H1 (cell line): ENCODE data around the gene PCID2. TPM values are rescaled to one million over a fixed set of nuclear protein-coding genes. Genes with fewer than 3 reads are reported as not detected.

Experiments
- HDAC2 ChIP-seq, 2 experiments: fragments of 300-600 bp in 1 of 2; sonication (generic) in 1 of 2; IDR thresholded peaks; 2 replicates each; pipeline ENCODE4 v1.6.1; 2011 to 2012; ENCODE audit warnings: low read depth in 2 of 2, low read length in 2 of 2, mild to moderate bottlenecking in 2 of 2, moderate library complexity in 2 of 2, borderline replicate concordance in 1 of 2, inconsistent platforms in 1 of 2
- POU5F1 ChIP-seq: IDR thresholded peaks from 2 replicates; pipeline ENCODE4 v1.6.1; 2011; ENCODE audit warnings: low read depth, mild to moderate bottlenecking, low read length, moderate library complexity
- polyA plus RNA-seq, 7 experiments: library from polyadenylated mRNA; depleted of rRNA in 3 of 7; stranded (reverse) in 5 of 7; unstranded in 2 of 7; fragments of >200 nt in 5 of 7; fragments of 200-250 nt in 2 of 7; gene quantifications; 1 replicate in 5 of 7; 2 replicates in 1 of 7; 4 replicates in 1 of 7; pipeline versions ENCODE4 v1.2.1 to v1.2.3, GENCODE V29; 2011 to 2013; ENCODE audit warnings: missing spikeins in 2 of 7, mixed read lengths in 2 of 7
- total RNA-seq: library from RNA; stranded (reverse); fragmentation: NEBNext Ultra II Directional; extraction: Animal tissue kit (Norgen Biotek cat#: 25700); gene quantifications from 2 replicates; pipeline ENCODE4 v1.2.1, GENCODE V29; 2021

PCID2 gene
- total and polyA plus RNA-seq, 2 of the 8 experiments (the other 6 are each of a cell fraction or from before 2014, with no cell fraction given) = 72.4 to 72.8 TPM

- TF ChIP-seq HDAC2 (IDR thresholded peaks at IDR 0.05; ENCODE audit: borderline replicate concordance in 1 of 2, low read depth in 2 of 2, low read length in 2 of 2) (no peak), POU5F1 (no peak)
Observed at GRCh38 chr13:113205428-113205931, 3.0 kb downstream of the PCID2 start (continued).
